GM18526 (cell line): Measurements from ENCODE around the gene KLK13.

Experiments
- POLR2A ChIP-seq: IDR thresholded peaks from 3 replicates; pipeline ENCODE4 v1.6.1; 2011; ENCODE audit not compliant: insufficient read length; ENCODE audit errors: extremely low read depth

KLK13 gene

GRCh38 chr19:51097166-51097738 is 32.4 kb upstream of the KLK13 start:
- no peak for TF ChIP-seq POLR2A

GRCh38 chr19:51096473-51097165 is 31.7 kb upstream of the KLK13 start:
- no peak for TF ChIP-seq POLR2A

GRCh38 chr19:51094696-51095279 is 29.9 kb upstream of the KLK13 start:
- no peak for TF ChIP-seq POLR2A

GRCh38 chr19:51093510-51094345 is 28.8 kb upstream of the KLK13 start:
- no peak for TF ChIP-seq POLR2A

GRCh38 chr19:51093101-51093500 is 28.2 kb upstream of the KLK13 start:
- TF ChIP-seq POLR2A: no peak

GRCh38 chr19:51091895-51092873 is 27.3 kb upstream of the KLK13 start:
- TF ChIP-seq POLR2A: no peak

- TF ChIP-seq POLR2A: no peak
Observed at GRCh38 chr19:51091126-51091525, 26.2 kb upstream of the KLK13 start.

- no peak for TF ChIP-seq POLR2A
Observed at GRCh38 chr19:51090471-51090870, 25.6 kb upstream of the KLK13 start.

GRCh38 chr19:51089786-51090185 is 24.9 kb upstream of the KLK13 start:
- no peak for TF ChIP-seq POLR2A

- no peak for TF ChIP-seq POLR2A
Observed at GRCh38 chr19:51086153-51086850, 21.4 kb upstream of the KLK13 start.

- no peak for TF ChIP-seq POLR2A
Observed at GRCh38 chr19:51084505-51084904, 19.6 kb upstream of the KLK13 start.

GRCh38 chr19:51083783-51084182 is 18.9 kb upstream of the KLK13 start:
- TF ChIP-seq POLR2A: no peak

- no peak for TF ChIP-seq POLR2A
Observed at GRCh38 chr19:51083181-51083580, 18.3 kb upstream of the KLK13 start.

- TF ChIP-seq POLR2A: no peak
Observed at GRCh38 chr19:51082611-51083010, 17.7 kb upstream of the KLK13 start, which contains the start of gene KLK14. Gene KLK14, minus strand, starts transcription at chr19:51082887. Its CDS starts 273 bp downstream, at chr19:51082614.
